ENCODE data around the gene SLC25A51. TPM values are rescaled to one million over a fixed set of nuclear protein-coding genes. Genes with fewer than 3 reads are reported as not detected.

The SLC25A51 gene
- total RNA-seq, 2 donors from 2014 or later: 20.2 to 21.6 TPM

GRCh38 chr9:37902796-37903646 lies 906 bp downstream of the SLC25A51 start:
- no peaks in the 10 kb centered on the region for H3K36me3 ChIP-seq
- DNase-seq (ENCODE audit: low spot score): no peak
- no peaks in the 10 kb centered on the region for H3K27me3 ChIP-seq (replicated peaks; ENCODE audit: insufficient read depth)
- H3K27ac ChIP-seq: peak overlapping the region; percentile 83 to 85
- intact Hi-C loops (cut with DNase I): loop anchor here (10.0 kb wide), 1 partner anchor 418 kb away; the partner anchor contains the start of gene POLR1E
- TF ChIP-seq POLR2A (IDR thresholded peaks at IDR 0.05): no peak
- no peak for TF ChIP-seq CTCF (IDR thresholded peaks at IDR 0.05)
- TF ChIP-seq POLR2AphosphoS5 (IDR thresholded peaks at IDR 0.05): no peak
- H3K4me3 ChIP-seq: peak overlapping the region; percentile 75 to 90
- 7% methylated on average over 17 of the region's 17 CpGs for WGBS
- peaks cover 6% of the 10 kb centered on the region for H3K4me1 ChIP-seq (replicated peaks)
- H3K9me3 ChIP-seq: no peaks in the 10 kb centered on the region

GRCh38 chr9:37902131-37902530 lies 1.8 kb downstream of the SLC25A51 start:
- TF ChIP-seq CTCF (IDR thresholded peaks at IDR 0.05) (no peak), POLR2AphosphoS5 (IDR thresholded peaks at IDR 0.05) (no peak), POLR2A (IDR thresholded peaks at IDR 0.05) (no peak)
- peaks cover 6% of the 10 kb centered on the region for H3K4me1 ChIP-seq (replicated peaks)
- H3K36me3 ChIP-seq: no peaks in the 10 kb centered on the region
- no peak overlapping the region for H3K27ac ChIP-seq
- intact Hi-C loops (cut with DNase I): loop anchor here (10.0 kb wide), 1 partner anchor 417 kb away; the partner anchor contains the start of gene POLR1E
- H3K4me3 ChIP-seq: no peak overlapping the region
- H3K27me3 ChIP-seq (replicated peaks; ENCODE audit: insufficient read depth): no peaks in the 10 kb centered on the region
- no peaks in the 10 kb centered on the region for H3K9me3 ChIP-seq
- DNase-seq (ENCODE audit: low spot score): no peak

- intact Hi-C loops (cut with DNase I): no loop called here
- Histone ChIP-seq H3K9me3 (no peaks in the 10 kb centered on the region), H3K4me1 (replicated peaks) (peaks cover 6% of the 10 kb centered on the region), H3K4me3 (no peak overlapping the region), H3K27ac (no peak overlapping the region), H3K27me3 (replicated peaks; ENCODE audit: insufficient read depth) (no peaks in the 10 kb centered on the region), H3K36me3 (no peaks in the 10 kb centered on the region)
- no peak for DNase-seq (ENCODE audit: low spot score)
- WGBS: 84% methylated on average over 2 of the region's 2 CpGs
- TF ChIP-seq CTCF (IDR thresholded peaks at IDR 0.05): no peak
Observed at GRCh38 chr9:37899041-37899440, 4.9 kb downstream of the SLC25A51 start.

GRCh38 chr9:37897665-37898064 lies 6.3 kb downstream of the SLC25A51 start:
- WGBS: 56% methylated on average over 2 of the region's 2 CpGs

More at GRCh38 chr9:37897665-37898064, 6.3 kb downstream of the SLC25A51 start:
- Histone ChIP-seq H3K36me3 (no peaks in the 10 kb centered on the region), H3K27me3 (replicated peaks; ENCODE audit: insufficient read depth) (no peaks in the 10 kb centered on the region), H3K4me1 (replicated peaks) (peaks cover 4% of the 10 kb centered on the region), H3K27ac (no peak overlapping the region), H3K4me3 (no peak overlapping the region), H3K9me3 (no peaks in the 10 kb centered on the region)
- no peak for DNase-seq (ENCODE audit: low spot score)
- TF ChIP-seq CTCF (IDR thresholded peaks at IDR 0.05) (no peak), POLR2A (IDR thresholded peaks at IDR 0.05) (no peak), POLR2AphosphoS5 (IDR thresholded peaks at IDR 0.05) (no peak)
- intact Hi-C loops (cut with DNase I): no loop called here

Measured in prostate gland (tissue), 2 donors.